Stimulated activated naive CD8-positive, alpha-beta T cell treated with anti-CD3 and anti-CD28 coated beads, Interleukin-15, Interleukin-2, amounts not matched to agents 100 U/mL and 50 U/mL, for 24 hours (primary cell): ENCODE results near the gene ATG9B.

Source experiments
- ATAC-seq: fragments of 150-1000 bp; cut with Tn5 transposase; one replicate; pipeline ENCODE4 v1.10.0; 2021
- DNase-seq: peaks from one replicate; pipeline ENCODE4 v3.0.0; 2021

ATG9B gene

GRCh38 chr7:151024435-151025056 is at the start of gene ATG9B:
TSS of gene ATG9B (minus strand) at chr7:151024494. CDS start at chr7:151024423, 71 bp downstream.
- no peak for ATAC-seq
- DNase-seq = no peak

- no peak for ATAC-seq
- DNase-seq = no peak
Observed at GRCh38 chr7:151073990-151074389, 49.7 kb upstream of the ATG9B start.

- DNase-seq (no peak), ATAC-seq (no peak)
Observed at GRCh38 chr7:151071032-151071866, 47.0 kb upstream of the ATG9B start.

GRCh38 chr7:151070574-151070960 is 46.3 kb upstream of the ATG9B start:
- no peak for ATAC-seq
- no peak for DNase-seq

- no peak for ATAC-seq
- DNase-seq = no peak
Observed at GRCh38 chr7:151069841-151070573, 45.7 kb upstream of the ATG9B start.

GRCh38 chr7:151068069-151068773 is 43.9 kb upstream of the ATG9B start:
- DNase-seq (no peak), ATAC-seq (no peak)

GRCh38 chr7:151066273-151066974 is 42.1 kb upstream of the ATG9B start:
- DNase-seq (no peak), ATAC-seq (no peak)

GRCh38 chr7:151065516-151065915 is 41.2 kb upstream of the ATG9B start:
- ATAC-seq (no peak), DNase-seq (no peak)

GRCh38 chr7:151064993-151065392 is 40.7 kb upstream of the ATG9B start:
- no peak for ATAC-seq
- no peak for DNase-seq

- ATAC-seq = no peak
- no peak for DNase-seq
Observed at GRCh38 chr7:151064454-151064853, 40.2 kb upstream of the ATG9B start.

GRCh38 chr7:151063212-151063561 is 38.9 kb upstream of the ATG9B start:
- ATAC-seq = no peak
- DNase-seq = no peak

GRCh38 chr7:151062399-151063211 is 38.3 kb upstream of the ATG9B start:
- DNase-seq (no peak), ATAC-seq (no peak)

- ATAC-seq = no peak
- DNase-seq = no peak
Observed at GRCh38 chr7:151062111-151062398, 37.8 kb upstream of the ATG9B start.

- no peak for ATAC-seq
- no peak for DNase-seq
Observed at GRCh38 chr7:151061213-151062110, 37.2 kb upstream of the ATG9B start.

- ATAC-seq = no peak
- peak; percentile 39 for DNase-seq
Observed at GRCh38 chr7:151060416-151061212, 36.3 kb upstream of the ATG9B start.

- no peak for ATAC-seq
- DNase-seq = no peak
Observed at GRCh38 chr7:151060113-151060415, 35.8 kb upstream of the ATG9B start.

GRCh38 chr7:151059367-151060112 is 35.2 kb upstream of the ATG9B start, which contains the start of gene SLC4A2:
TSS of gene SLC4A2 (plus strand) at chr7:151059589. CDS start at chr7:151061988, 2,399 bp downstream.
- ATAC-seq = peak; percentile 14
- DNase-seq = peak; percentile 86

GRCh38 chr7:151058781-151059366 is 34.6 kb upstream of the ATG9B start:
- DNase-seq (peak; percentile 40), ATAC-seq (no peak)
